ENCODE data around the gene RNF214.
A peak's percentile ranks its signal among the peaks of the same experiment; 100 is the strongest.

RNF214 gene

GRCh38 chr11:117315285-117316196 lies 83.1 kb downstream of the RNF214 start:
- Histone ChIP-seq H2AFZ (ENCODE audit: insufficient read depth, low read length, poor library complexity) (peak overlapping the region; percentile 42), H3K27ac (ENCODE audit: low read depth, low read length) (no peak overlapping the region), H3K4me1 (ENCODE audit: control insufficient read depth in 1 of 2, insufficient read depth in 2 of 2, low read length in 2 of 2) (peaks cover 10 to 13% of the 10 kb centered on the region in 2 experiments), H4K91ac (ENCODE audit: low read depth, low read length) (no peak overlapping the region), H3K18ac (ENCODE audit: low read length) (peak overlapping the region; percentile 79), H3K36me3 (ENCODE audit: control insufficient read depth in 1 of 2, insufficient read depth in 2 of 2, low read length in 2 of 2) (no peaks in the 10 kb centered on the region), H3K9me3 (ENCODE audit: insufficient read depth, low read depth, low read length) (no peaks in the 10 kb centered on the region), H2BK12ac (ENCODE audit: low read length) (no peak overlapping the region), H3K14ac (ENCODE audit: low read length) (peak overlapping the region; percentile 48), H2BK5ac (ENCODE audit: low read depth, low read length, poor library complexity) (no peak overlapping the region), H3K79me1 (ENCODE audit: low read length) (no peaks in the 10 kb centered on the region), H3K4me2 (ENCODE audit: low read length) (peak overlapping the region; percentile 69), H3K23ac (ENCODE audit: low read length) (no peak overlapping the region), H4K12ac (ENCODE audit: low read depth, low read length) (peak overlapping the region; percentile 32), H2AK5ac (ENCODE audit: low read length) (no peak overlapping the region), H4K8ac (ENCODE audit: low read depth, low read length) (peak overlapping the region; percentile 51), H3K27me3 (ENCODE audit: insufficient read depth, low read length) (no peaks in the 10 kb centered on the region), H3K4me3 (ENCODE audit: low read depth, low read length) (peak overlapping the region; percentile 78), H3K9ac (ENCODE audit: low read length) (peak overlapping the region; percentile 82), H2BK120ac (ENCODE audit: insufficient read depth, low read length, poor library complexity) (no peak overlapping the region), H3K4ac (ENCODE audit: low read depth, low read length) (peak overlapping the region; percentile 17), H3K79me2 (ENCODE audit: control insufficient read depth, insufficient read depth, low read length, poor library complexity) (peaks cover 5% of the 10 kb centered on the region)
- no CpG with 5 or more reads among the region's 62 CpGs for WGBS (ENCODE audit: extremely low coverage, insufficient coverage, insufficient read length)
- peak in 1 of 2 donors; percentile 37 for DNase-seq

- Histone ChIP-seq H2BK5ac (ENCODE audit: low read depth, low read length, poor library complexity) (no peak within 1 kb of the TSS), H3K79me2 (ENCODE audit: control insufficient read depth, insufficient read depth, low read length, poor library complexity) (peaks cover 5% of the 10 kb centered on the region), H3K23ac (ENCODE audit: low read length) (no peak within 1 kb of the TSS), H3K36me3 (ENCODE audit: control insufficient read depth in 1 of 2, insufficient read depth in 2 of 2, low read length in 2 of 2) (no peaks in the 10 kb centered on the region), H3K27ac (ENCODE audit: low read depth, low read length) (no peak within 1 kb of the TSS), H3K27me3 (ENCODE audit: insufficient read depth, low read length) (no peaks in the 10 kb centered on the region), H3K9ac (ENCODE audit: low read length) (peak within 1 kb of the TSS; percentile 82), H4K12ac (ENCODE audit: low read depth, low read length) (peak within 1 kb of the TSS; percentile 32), H2AK5ac (ENCODE audit: low read length) (no peak within 1 kb of the TSS), H2BK12ac (ENCODE audit: low read length) (no peak within 1 kb of the TSS), H2AFZ (ENCODE audit: insufficient read depth, low read length, poor library complexity) (peak within 1 kb of the TSS; percentile 42), H3K4me1 (ENCODE audit: control insufficient read depth in 1 of 2, insufficient read depth in 2 of 2, low read length in 2 of 2) (peaks cover 10 to 13% of the 10 kb centered on the region in 2 experiments), H2BK120ac (ENCODE audit: insufficient read depth, low read length, poor library complexity) (no peak within 1 kb of the TSS), H3K9me3 (ENCODE audit: insufficient read depth, low read depth, low read length) (no peaks in the 10 kb centered on the region), H3K14ac (ENCODE audit: low read length) (peak within 1 kb of the TSS; percentile 48), H4K8ac (ENCODE audit: low read depth, low read length) (peak within 1 kb of the TSS; percentile 51), H3K79me1 (ENCODE audit: low read length) (no peaks in the 10 kb centered on the region), H4K91ac (ENCODE audit: low read depth, low read length) (no peak within 1 kb of the TSS), H3K18ac (ENCODE audit: low read length) (peak within 1 kb of the TSS; percentile 79), H3K4me3 (ENCODE audit: low read depth, low read length) (peak within 1 kb of the TSS; percentile 78), H3K4ac (ENCODE audit: low read depth, low read length) (peak within 1 kb of the TSS; percentile 17), H3K4me2 (ENCODE audit: low read length) (peak within 1 kb of the TSS; percentile 69)
- 100% methylated on average over 2 of the region's 29 CpGs for WGBS (ENCODE audit: extremely low coverage, insufficient coverage, insufficient read length)
- DNase-seq = no peak
Observed at GRCh38 chr11:117316197-117316961, 83.9 kb downstream of the RNF214 start, which contains the start of gene BACE1. TSS of gene BACE1 (minus strand) at chr11:117316256. CDS start at chr11:117315795, 461 bp downstream.

GRCh38 chr11:117318738-117319137 lies 86.3 kb downstream of the RNF214 start:
- Histone ChIP-seq H3K23ac (ENCODE audit: low read length) (no peak overlapping the region), H2AFZ (ENCODE audit: insufficient read depth, low read length, poor library complexity) (no peak overlapping the region), H3K79me1 (ENCODE audit: low read length) (no peaks in the 10 kb centered on the region), H4K8ac (ENCODE audit: low read depth, low read length) (no peak overlapping the region), H2BK120ac (ENCODE audit: insufficient read depth, low read length, poor library complexity) (no peak overlapping the region), H3K79me2 (ENCODE audit: control insufficient read depth, insufficient read depth, low read length, poor library complexity) (peaks cover 5% of the 10 kb centered on the region), H3K9me3 (ENCODE audit: insufficient read depth, low read depth, low read length) (no peaks in the 10 kb centered on the region), H3K27ac (ENCODE audit: low read depth, low read length) (no peak overlapping the region), H3K4me2 (ENCODE audit: low read length) (no peak overlapping the region), H4K91ac (ENCODE audit: low read depth, low read length) (no peak overlapping the region), H2BK12ac (ENCODE audit: low read length) (no peak overlapping the region), H2AK5ac (ENCODE audit: low read length) (no peak overlapping the region), H3K18ac (ENCODE audit: low read length) (no peak overlapping the region), H3K4me1 (ENCODE audit: control insufficient read depth in 1 of 2, insufficient read depth in 2 of 2, low read length in 2 of 2) (peaks cover 10 to 13% of the 10 kb centered on the region in 2 experiments), H3K14ac (ENCODE audit: low read length) (no peak overlapping the region), H3K27me3 (ENCODE audit: insufficient read depth, low read length) (no peaks in the 10 kb centered on the region), H3K4me3 (ENCODE audit: low read depth, low read length) (no peak overlapping the region), H3K4ac (ENCODE audit: low read depth, low read length) (no peak overlapping the region), H3K9ac (ENCODE audit: low read length) (no peak overlapping the region), H2BK5ac (ENCODE audit: low read depth, low read length, poor library complexity) (no peak overlapping the region), H4K12ac (ENCODE audit: low read depth, low read length) (no peak overlapping the region), H3K36me3 (ENCODE audit: control insufficient read depth in 1 of 2, insufficient read depth in 2 of 2, low read length in 2 of 2) (no peaks in the 10 kb centered on the region)
- no peak for DNase-seq
- no CpG with 5 or more reads among the region's 7 CpGs for whole genome bisulfite sequencing (ENCODE audit: extremely low coverage, insufficient coverage, insufficient read length)

GRCh38 chr11:117319214-117319840 lies 86.9 kb downstream of the RNF214 start:
- H2BK120ac ChIP-seq (ENCODE audit: insufficient read depth, low read length, poor library complexity) = no peak overlapping the region
- no peaks in the 10 kb centered on the region for H3K79me1 ChIP-seq (ENCODE audit: low read length)
- H3K14ac ChIP-seq (ENCODE audit: low read length) = no peak overlapping the region
- no peak overlapping the region for H3K4me2 ChIP-seq (ENCODE audit: low read length)
- no peak overlapping the region for H2BK12ac ChIP-seq (ENCODE audit: low read length)
- no peak overlapping the region for H3K4ac ChIP-seq (ENCODE audit: low read depth, low read length)
- H3K79me2 ChIP-seq (ENCODE audit: control insufficient read depth, insufficient read depth, low read length, poor library complexity) = peaks cover 5% of the 10 kb centered on the region
- no peak overlapping the region for H4K91ac ChIP-seq (ENCODE audit: low read depth, low read length)
- peaks cover 10% of the 10 kb centered on the region in 2 experiments for H3K4me1 ChIP-seq (ENCODE audit: control insufficient read depth in 1 of 2, insufficient read depth in 2 of 2, low read length in 2 of 2)
- H3K4me3 ChIP-seq (ENCODE audit: low read depth, low read length) = no peak overlapping the region
- no peak overlapping the region for H4K12ac ChIP-seq (ENCODE audit: low read depth, low read length)
- H3K9me3 ChIP-seq (ENCODE audit: insufficient read depth, low read depth, low read length) = no peaks in the 10 kb centered on the region
- no peak for DNase-seq
- H2AFZ ChIP-seq (ENCODE audit: insufficient read depth, low read length, poor library complexity) = no peak overlapping the region
- no peak overlapping the region for H3K18ac ChIP-seq (ENCODE audit: low read length)
- H3K23ac ChIP-seq (ENCODE audit: low read length) = no peak overlapping the region
- H4K8ac ChIP-seq (ENCODE audit: low read depth, low read length) = no peak overlapping the region
- no peaks in the 10 kb centered on the region for H3K36me3 ChIP-seq (ENCODE audit: control insufficient read depth in 1 of 2, insufficient read depth in 2 of 2, low read length in 2 of 2)
- H3K27ac ChIP-seq (ENCODE audit: low read depth, low read length) = no peak overlapping the region
- no peak overlapping the region for H2BK5ac ChIP-seq (ENCODE audit: low read depth, low read length, poor library complexity)
- no CpG with 5 or more reads among the region's 5 CpGs for WGBS (ENCODE audit: extremely low coverage, insufficient coverage, insufficient read length)
- no peaks in the 10 kb centered on the region for H3K27me3 ChIP-seq (ENCODE audit: insufficient read depth, low read length)
- H3K9ac ChIP-seq (ENCODE audit: low read length) = no peak overlapping the region
- no peak overlapping the region for H2AK5ac ChIP-seq (ENCODE audit: low read length)
